Lung (tissue), 12 donors: Measurements from ENCODE around the gene LZTR1. TPM values are rescaled to one million over a fixed set of nuclear protein-coding genes. Genes with fewer than 3 reads are reported as not detected.

ENCODE experiments used
- ATAC-seq: fragments of 200-7000 bp; cut with Tn5 transposase; one replicate; pipeline ENCODE4 v1.9.1; 2020; ENCODE audit warnings: moderate number of reproducible peaks; ENCODE audit not compliant: insufficient read depth, low FRiP score
- DNase-seq, 3 donors: peaks; one replicate each; pipeline ENCODE4 v3.0.0-alpha.2; 2013 to 2017
- H3K27ac ChIP-seq, 2 donors: one replicate each; pipeline ENCODE4 v1.5.1; 2013; ENCODE audit warnings: mild to moderate bottlenecking in 2 of 2, moderate library complexity in 2 of 2, control low read depth in 1 of 2, inconsistent platforms in 1 of 2, low read depth in 1 of 2, low read length in 1 of 2
- H3K27me3 ChIP-seq, 3 donors: one replicate each; pipeline ENCODE4 v1.5.1; 2013; ENCODE audit warnings: low read length in 2 of 3; ENCODE audit not compliant: control insufficient read depth in 3 of 3, insufficient read depth in 3 of 3
- H3K36me3 ChIP-seq, 4 donors: one replicate each; pipeline ENCODE4 v1.5.1; 2013; ENCODE audit warnings: low read length in 4 of 4, mild to moderate bottlenecking in 1 of 4, moderate library complexity in 1 of 4; ENCODE audit not compliant: control insufficient read depth in 4 of 4, insufficient read depth in 4 of 4
- H3K4me1 ChIP-seq, 5 donors: one replicate each; pipeline ENCODE4 v1.5.1; 2013; ENCODE audit warnings: low read length in 5 of 5, mild to moderate bottlenecking in 2 of 5, moderate library complexity in 1 of 5; ENCODE audit not compliant: control insufficient read depth in 5 of 5, insufficient read depth in 5 of 5
- H3K4me3 ChIP-seq: one replicate; pipeline ENCODE4 v1.5.1; 2013; ENCODE audit warnings: mild to moderate bottlenecking, control low read depth, moderate library complexity
- H3K9ac ChIP-seq, 2 donors: one replicate each; pipeline ENCODE4 v1.5.1; 2013; ENCODE audit warnings: low read length in 2 of 2, control low read depth in 1 of 2; ENCODE audit not compliant: insufficient read depth in 1 of 2
- H3K9me3 ChIP-seq, 4 donors: one replicate each; pipeline ENCODE4 v1.5.1; 2013; ENCODE audit warnings: low read length in 3 of 4, mild to moderate bottlenecking in 1 of 4, moderate library complexity in 1 of 4; ENCODE audit not compliant: control insufficient read depth in 4 of 4, insufficient read depth in 3 of 4
- CTCF ChIP-seq: IDR thresholded peaks from 2 replicates; pipeline ENCODE4 v1.5.1; 2012; ENCODE audit warnings: mild to moderate bottlenecking; ENCODE audit errors: control extremely low read depth, extremely low read depth
- WGBS, 2 donors: extraction: QIAGEN DNeasy Blood & Tissue Kit; methylation state at CpG; one replicate each; pipeline ENCODE4 v1.1.7; 2013; 5-methylcytosine and 5-hydroxymethylcytosine counted together
- polyA plus RNA-seq, 2 donors: library from polyadenylated mRNA; stranded (reverse); fragments of 200-250 nt; gene quantifications; one replicate each; pipeline ENCODE4 v1.2.1, GENCODE V29; 2013
- total RNA-seq, 2 donors: library from RNA; depleted of rRNA in 1 of 2; stranded (reverse); fragments of >200 nt in 1 of 2; gene quantifications; one replicate each; pipeline ENCODE4 v1.2.1, GENCODE V29; 2014 to 2021
- donor health status: control.
- donor health status: control.
- donor health status: Bipolar disorder and iron deficiency.
- donor health status: healthy.
- donor health status: DM: yes; HTN: yes; CAD: no.

Gene LZTR1
- total and polyA plus RNA-seq, 4 donors, result 33.8 to 64.9 (median 44.9) TPM

GRCh38 chr22:21030621-21031544, 48.8 kb downstream of the LZTR1 start:
- no peak for TF ChIP-seq CTCF
- no peak overlapping the region for H3K9ac ChIP-seq
- ATAC-seq (no peak), DNase-seq (no peak)
- H3K9me3 ChIP-seq, result no peaks in the 10 kb centered on the region
- no peak overlapping the region for H3K27ac ChIP-seq
- peaks cover 0 to 9% (median 0%) of the 10 kb centered on the region in 3 donors for H3K27me3 ChIP-seq
- H3K36me3 ChIP-seq, result no peaks in the 10 kb centered on the region
- H3K4me1 ChIP-seq, result peaks cover 0 to 3% (median 0%) of the 10 kb centered on the region in 5 donors
- WGBS, 2 donors, result 93 to 94% methylated on average over 40 of the region's 40 CpGs
- no peak overlapping the region for H3K4me3 ChIP-seq

GRCh38 chr22:21031545-21032036, 49.5 kb downstream of the LZTR1 start:
- no peak for TF ChIP-seq CTCF
- ATAC-seq, result no peak
- WGBS, 2 donors, result 90 to 91% methylated on average over 17 to 18 of the region's 18 CpGs
- H3K36me3 ChIP-seq, result no peaks in the 10 kb centered on the region
- no peak overlapping the region for H3K27ac ChIP-seq
- peaks cover 0 to 3% (median 0%) of the 10 kb centered on the region in 5 donors for H3K4me1 ChIP-seq
- H3K9me3 ChIP-seq, result no peaks in the 10 kb centered on the region
- no peak for DNase-seq
- H3K27me3 ChIP-seq, result peaks cover 0 to 9% (median 0%) of the 10 kb centered on the region in 3 donors
- no peak overlapping the region for H3K4me3 ChIP-seq
- no peak overlapping the region for H3K9ac ChIP-seq

- Histone ChIP-seq H3K4me3 (no peak within 1 kb of the TSS), H3K36me3 (no peaks in the 10 kb centered on the region), H3K9me3 (no peaks in the 10 kb centered on the region), H3K27me3 (peaks cover 0 to 9% (median 0%) of the 10 kb centered on the region in 3 donors), H3K4me1 (peaks cover 0 to 3% (median 0%) of the 10 kb centered on the region in 5 donors), H3K9ac (no peak within 1 kb of the TSS), H3K27ac (no peak within 1 kb of the TSS)
- ATAC-seq (no peak), DNase-seq (no peak)
- WGBS, 2 donors, result 7 to 13% methylated on average over 49 to 59 of the region's 59 CpGs
- TF ChIP-seq CTCF, result no peak
Measured at GRCh38 chr22:21032037-21032867, 50.2 kb downstream of the LZTR1 start, which contains the start of gene SLC7A4. TSS of gene SLC7A4 (minus strand) at chr22:21032561. CDS start at chr22:21031812, 749 bp downstream.
